Middle frontal gyrus (tissue), 1 donor: ENCODE data around the gene EIF4G3.
"Not testable (repeated sequence)": the region's sequence is repeated elsewhere in the genome, so short reads cannot be mapped to it uniquely, and the experiment has no call there.

Source experiments
- DNase-seq: peaks from one replicate; pipeline ENCODE4 v3.0.0-alpha.2; 2015; ENCODE audit warnings: low spot score; ENCODE audit errors: extremely low spot score

EIF4G3 gene

GRCh38 chr1:21176586-21177555, at the start of gene EIF4G3:
EIF4G3 (minus strand) TSS chr1:21176897; CDS start chr1:21002742, 174,155 bp downstream.
- peak; percentile 99 for DNase-seq

- no peak for DNase-seq
These were observed 48.4 kb upstream of the EIF4G3 start for GRCh38 chr1:21225065-21225464.

GRCh38 chr1:21220815-21221214, 44.1 kb upstream of the EIF4G3 start:
- DNase-seq = peak; percentile 44

- no peak for DNase-seq
These were observed 43.0 kb upstream of the EIF4G3 start for GRCh38 chr1:21219674-21220073.

- DNase-seq = no peak
These were observed 41.3 kb upstream of the EIF4G3 start for GRCh38 chr1:21217812-21218596.

GRCh38 chr1:21216835-21217811, 40.4 kb upstream of the EIF4G3 start:
- no peak for DNase-seq

GRCh38 chr1:21212126-21212525, 35.4 kb upstream of the EIF4G3 start:
- no peak for DNase-seq

GRCh38 chr1:21208137-21208700, 31.5 kb upstream of the EIF4G3 start:
- DNase-seq = not testable (repeated sequence)

GRCh38 chr1:21206117-21206516, 29.4 kb upstream of the EIF4G3 start:
- no peak for DNase-seq

- DNase-seq = no peak
These were observed 28.7 kb upstream of the EIF4G3 start for GRCh38 chr1:21205416-21205815.

- DNase-seq = no peak
These were observed 25.0 kb upstream of the EIF4G3 start for GRCh38 chr1:21201650-21202049.

GRCh38 chr1:21201238-21201637, 24.5 kb upstream of the EIF4G3 start:
- not testable (repeated sequence) for DNase-seq

GRCh38 chr1:21200767-21201166, 24.1 kb upstream of the EIF4G3 start:
- DNase-seq = no peak

- no peak for DNase-seq
These were observed 22.2 kb upstream of the EIF4G3 start for GRCh38 chr1:21198929-21199328.

- DNase-seq = no peak
These were observed 16.2 kb upstream of the EIF4G3 start for GRCh38 chr1:21192871-21193270.

- no peak for DNase-seq
These were observed 15.6 kb upstream of the EIF4G3 start for GRCh38 chr1:21192284-21192683.

- not testable (repeated sequence) for DNase-seq
These were observed 14.1 kb upstream of the EIF4G3 start for GRCh38 chr1:21190771-21191170.

- DNase-seq = no peak
These were observed 13.3 kb upstream of the EIF4G3 start for GRCh38 chr1:21189906-21190500.

GRCh38 chr1:21189421-21189820, 12.7 kb upstream of the EIF4G3 start:
- DNase-seq = no peak

- DNase-seq = no peak
These were observed 11.5 kb upstream of the EIF4G3 start for GRCh38 chr1:21188235-21188634.
